K562 (cell line): Measurements from ENCODE around the gene ERAL1. TPM values are rescaled to one million over a fixed set of nuclear protein-coding genes. Genes with fewer than 3 reads are reported as not detected.

Source experiments
- ATF3 ChIP-seq, 2 experiments: fragments of 450-650 bp in 1 of 2; sonication (generic) in 1 of 2; formaldehyde crosslinking in 1 of 2; IDR thresholded peaks in 1 of 2; conservative IDR thresholded peaks in 1 of 2; 2 replicates each; pipeline versions ENCODE4 v1.6.1 to v1.8.1; 2016 to 2023; ENCODE audit warnings: mild to moderate bottlenecking in 2 of 2, moderate library complexity in 2 of 2, inconsistent platforms in 1 of 2, missing genetic modification reagents in 1 of 2
- CCAR2 ChIP-seq: fragments of 200-400 bp; formaldehyde crosslinking; IDR thresholded peaks from 2 replicates; pipeline ENCODE4 v1.6.1; 2017; ENCODE audit warnings: mild to moderate bottlenecking, low read depth, low read length
- CREB1 ChIP-seq, 2 experiments: sonication (generic) in 1 of 2; formaldehyde crosslinking in 1 of 2; IDR thresholded peaks; 2 replicates each; pipeline versions ENCODE4 v1.6.1 to v1.8.0; 2012 to 2022; ENCODE audit warnings: inconsistent platforms in 1 of 2, mild to moderate bottlenecking in 1 of 2, missing genetic modification reagents in 1 of 2, moderate library complexity in 1 of 2
- DMBX1 ChIP-seq: fragments of 250-450 bp; sonication (Bioruptor Pico); IDR thresholded peaks from 2 replicates; pipeline ENCODE4 v1.8.0; 2022; ENCODE audit warnings: inconsistent platforms, mild to moderate bottlenecking, moderate library complexity, borderline replicate concordance
- E2F5 ChIP-seq: sonication (generic); formaldehyde crosslinking; IDR thresholded peaks from 2 replicates; pipeline ENCODE4 v1.8.0; 2022; ENCODE audit warnings: mild to moderate bottlenecking, missing genetic modification reagents
- ETV6 ChIP-seq, 3 experiments: fragments of 150-350 bp in 1 of 3; sonication (generic) in 1 of 3; formaldehyde crosslinking in 1 of 3; IDR thresholded peaks; 2 replicates each; pipeline versions ENCODE4 v1.6.1 to v1.8.0; 2014 to 2022; ENCODE audit warnings: borderline replicate concordance in 2 of 3, low read depth in 2 of 3, antibody characterized with exemption in 1 of 3, low read length in 1 of 3, mild to moderate bottlenecking in 1 of 3, missing genetic modification reagents in 1 of 3
- FOS ChIP-seq: IDR thresholded peaks from 3 replicates; pipeline ENCODE4 v1.6.1; 2011; ENCODE audit not compliant: insufficient read length; ENCODE audit errors: extremely low read depth
- HDAC6 ChIP-seq: IDR thresholded peaks from 2 replicates; pipeline ENCODE4 v1.6.1; 2012; ENCODE audit warnings: low read depth, mild to moderate bottlenecking, control low read depth, inconsistent platforms, low read length, moderate library complexity
- ID3 ChIP-seq, 2 experiments: fragments of 250-450 bp in 1 of 2; fragments of 450-650 bp in 1 of 2; sonication (Bioruptor Pico) in 1 of 2; IDR thresholded peaks; 2 replicates each; pipeline versions ENCODE4 v1.6.1 to v1.8.0; 2016 to 2021; ENCODE audit warnings: mild to moderate bottlenecking in 2 of 2, moderate library complexity in 2 of 2, missing compliant biosample characterization in 1 of 2, missing genetic modification characterization in 1 of 2
- MTA2 ChIP-seq: fragments of 450-650 bp; IDR thresholded peaks from 2 replicates; pipeline ENCODE4 v1.6.1; 2016; ENCODE audit warnings: low read depth
- MYC ChIP-seq, 2 experiments: fragments of 250-450 bp in 1 of 2; sonication (Bioruptor Pico) in 1 of 2; IDR thresholded peaks; 2 replicates each; pipeline versions ENCODE4 v1.5.1 to v1.6.1; 2012 to 2021; ENCODE audit warnings: low read depth in 2 of 2, borderline replicate concordance in 1 of 2, improper control_type of control experiment in 1 of 2, low read length in 1 of 2, mild to moderate bottlenecking in 1 of 2, moderate library complexity in 1 of 2
- POLR3A ChIP-seq: IDR thresholded peaks from 2 replicates; pipeline ENCODE4 v1.6.1; 2011; ENCODE audit warnings: borderline replicate concordance, mild to moderate bottlenecking, moderate library complexity; ENCODE audit not compliant: insufficient read length, insufficient read depth; ENCODE audit errors: extremely low read depth
- RBM25 ChIP-seq: fragments of 200-400 bp; formaldehyde crosslinking; IDR thresholded peaks from 2 replicates; pipeline ENCODE4 v1.6.1; 2018; ENCODE audit warnings: low read length, low read depth, moderate library complexity; ENCODE audit not compliant: severe bottlenecking
- TRIM28 ChIP-seq: fragments of 450-650 bp; IDR thresholded peaks from 2 replicates; pipeline ENCODE4 v1.6.1; 2017
- ZNF175 ChIP-seq: fragments of 200-800 bp; sonication (Bioruptor generic); IDR thresholded peaks from 2 replicates; pipeline ENCODE4 v1.6.1; 2016; ENCODE audit warnings: low read depth, mild to moderate bottlenecking, missing genetic modification characterization, missing compliant biosample characterization
- ZNF354B ChIP-seq: fragments of 250-450 bp; sonication (Bioruptor Pico); IDR thresholded peaks from 2 replicates; pipeline ENCODE4 v1.4.0; 2020
- ZNF717 ChIP-seq: fragments of 250-450 bp; sonication (Bioruptor Pico); IDR thresholded peaks from 2 replicates; pipeline ENCODE4 v1.5.0; 2021
- ZNF766 ChIP-seq: fragments of 200-800 bp; sonication (Bioruptor generic); conservative IDR thresholded peaks from 2 replicates; pipeline ENCODE4 v1.6.1; 2016; ENCODE audit warnings: missing genetic modification characterization, missing compliant biosample characterization
- polyA plus RNA-seq, 8 experiments: library from polyadenylated mRNA; depleted of rRNA in 4 of 8; stranded (reverse) in 5 of 8; unstranded in 3 of 8; fragments of >200 nt; fragmentation: Nextera tagmentation in 2 of 8; fragmentation: Illumina TruSeq in 1 of 8; extraction: Ambion mirVana in 2 of 8; extraction: Trizol in 1 of 8; gene quantifications; 2 replicates each; pipeline versions ENCODE4 v1.2.1 to v1.2.3, GENCODE V29; 2011 to 2014; ENCODE audit warnings: inconsistent platforms in 1 of 8, missing spikeins in 1 of 8
- total RNA-seq, 7 experiments: library from RNA; depleted of rRNA in 6 of 7; stranded (reverse); fragments of >200 nt in 6 of 7; fragmentation: Illumina TruSeq in 2 of 7; extraction: Trizol in 2 of 7; gene quantifications; 2 replicates each; pipeline versions ENCODE4 v1.2.1 to v1.2.3, GENCODE V29; 2011 to 2021; ENCODE audit warnings: low replicate concordance in 1 of 7
- TF ChIP-seq, protein P1 (sequence below), 2 experiments: fragments of 450-650 bp in 1 of 2; sonication (generic) in 1 of 2; formaldehyde crosslinking; conservative IDR thresholded peaks; 2 replicates each; pipeline versions ENCODE4 v1.4.0 to v1.8.1; 2020 to 2022; ENCODE audit warnings: mild to moderate bottlenecking in 1 of 2, missing genetic modification reagents in 1 of 2
- TF ChIP-seq, protein P2 (sequence below): fragments of 450-650 bp; IDR thresholded peaks from 2 replicates; pipeline ENCODE4 v1.6.1; 2017; ENCODE audit warnings: mild to moderate bottlenecking, moderate library complexity

Gene ERAL1
- total and polyA plus RNA-seq, 9 of the 15 experiments (the other 6 are each of a cell fraction or from before 2014, with no cell fraction given) = 37.5 to 351 (median 106) TPM

- TF ChIP-seq ZNF717 (CRISPR knock-in tag) = no peak
- no peak for TF ChIP-seq E2F5
- no peak; the same call in 1 of the 2 replicates for TF ChIP-seq TRIM28
- TF ChIP-seq CREB1 (IDR thresholded peaks at IDR 0.05) = no peak
- peak; percentile 46; the same call in 1 of the 2 replicates for TF ChIP-seq CREB1 (CRISPR knock-in tag; IDR thresholded peaks at IDR 0.05)
- no peak for TF ChIP-seq ETV6 (IDR thresholded peaks at IDR 0.05; ENCODE audit: borderline replicate concordance in 1 of 2, low read depth in 2 of 2, low read length in 1 of 2)
- no peak for TF ChIP-seq ETV6 (CRISPR knock-in tag; IDR thresholded peaks at IDR 0.05; ENCODE audit: borderline replicate concordance)
- no peak for TF ChIP-seq HDAC6
- TF ChIP-seq MTA2 = peak; percentile 63
- no peak for TF ChIP-seq ZNF766 (CRISPR knock-in tag)
- TF ChIP-seq DMBX1 = no peak
- TF ChIP-seq POLR3A = no peak
- TF ChIP-seq ZNF175 (CRISPR knock-in tag) = no peak
- no peak for TF ChIP-seq RBM25
- TF ChIP-seq ID3 (CRISPR knock-in tag; IDR thresholded peaks at IDR 0.05) = no peak
- no peak for TF ChIP-seq ID3 (tag; IDR thresholded peaks at IDR 0.05)
- no peak for TF ChIP-seq ZNF354B (CRISPR knock-in tag)
- TF ChIP-seq FOS = no peak
- TF ChIP-seq, protein P1, sequence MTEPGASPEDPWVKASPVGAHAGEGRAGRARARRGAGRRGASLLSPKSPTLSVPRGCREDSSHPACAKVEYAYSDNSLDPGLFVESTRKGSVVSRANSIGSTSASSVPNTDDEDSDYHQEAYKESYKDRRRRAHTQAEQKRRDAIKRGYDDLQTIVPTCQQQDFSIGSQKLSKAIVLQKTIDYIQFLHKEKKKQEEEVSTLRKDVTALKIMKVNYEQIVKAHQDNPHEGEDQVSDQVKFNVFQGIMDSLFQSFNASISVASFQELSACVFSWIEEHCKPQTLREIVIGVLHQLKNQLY (CRISPR knock-in tag; conservative IDR thresholded peaks at IDR 0.05) = 0 out of 4 replicates have a peak, but pooled peaks of 1 of the 2 experiments have one; percentile 26
- no peak; the same call in 1 of the 2 replicates for TF ChIP-seq ATF3 (IDR thresholded peaks at IDR 0.05)
- no peak for TF ChIP-seq ATF3 (CRISPR knock-in tag; conservative IDR thresholded peaks at IDR 0.05)
- TF ChIP-seq, protein P2, sequence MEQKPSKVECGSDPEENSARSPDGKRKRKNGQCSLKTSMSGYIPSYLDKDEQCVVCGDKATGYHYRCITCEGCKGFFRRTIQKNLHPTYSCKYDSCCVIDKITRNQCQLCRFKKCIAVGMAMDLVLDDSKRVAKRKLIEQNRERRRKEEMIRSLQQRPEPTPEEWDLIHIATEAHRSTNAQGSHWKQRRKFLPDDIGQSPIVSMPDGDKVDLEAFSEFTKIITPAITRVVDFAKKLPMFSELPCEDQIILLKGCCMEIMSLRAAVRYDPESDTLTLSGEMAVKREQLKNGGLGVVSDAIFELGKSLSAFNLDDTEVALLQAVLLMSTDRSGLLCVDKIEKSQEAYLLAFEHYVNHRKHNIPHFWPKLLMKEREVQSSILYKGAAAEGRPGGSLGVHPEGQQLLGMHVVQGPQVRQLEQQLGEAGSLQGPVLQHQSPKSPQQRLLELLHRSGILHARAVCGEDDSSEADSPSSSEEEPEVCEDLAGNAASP = no peak
- TF ChIP-seq CCAR2 = no peak
- TF ChIP-seq MYC (IDR thresholded peaks at IDR 0.05; ENCODE audit: low read depth, low read length) = peak; percentile 77; the same call in 1 of the 2 replicates
- peak; percentile 53; the same call in 1 of the 2 replicates for TF ChIP-seq MYC (CRISPR knock-in tag; IDR thresholded peaks at IDR 0.05; ENCODE audit: borderline replicate concordance, low read depth)
Measured at GRCh38 chr17:28842282-28843012, 12.4 kb upstream of the ERAL1 start, which contains the start of gene FAM222B (continued).
